Femur (tissue), 1 donor: ENCODE data around the gene LRRC18.

Experiments
- DNase-seq: peaks from one replicate; pipeline ENCODE4 v3.0.0-alpha.2; 2017

The LRRC18 gene

GRCh38 chr10:48939790-48940325 lies at the start of gene LRRC18:
TSS of gene LRRC18 (minus strand) at chr10:48939840. CDS start at chr10:48914155, 25,685 bp downstream.
- DNase-seq, result no peak

GRCh38 chr10:48985621-48986158 lies 46.0 kb upstream of the LRRC18 start:
- no peak for DNase-seq

GRCh38 chr10:48983648-48984351 lies 44.2 kb upstream of the LRRC18 start:
- no peak for DNase-seq

- DNase-seq, result no peak
Observed at GRCh38 chr10:48982584-48982983, 42.9 kb upstream of the LRRC18 start.

GRCh38 chr10:48981310-48981907 lies 41.8 kb upstream of the LRRC18 start:
- DNase-seq, result peak; percentile 61

DNA sequence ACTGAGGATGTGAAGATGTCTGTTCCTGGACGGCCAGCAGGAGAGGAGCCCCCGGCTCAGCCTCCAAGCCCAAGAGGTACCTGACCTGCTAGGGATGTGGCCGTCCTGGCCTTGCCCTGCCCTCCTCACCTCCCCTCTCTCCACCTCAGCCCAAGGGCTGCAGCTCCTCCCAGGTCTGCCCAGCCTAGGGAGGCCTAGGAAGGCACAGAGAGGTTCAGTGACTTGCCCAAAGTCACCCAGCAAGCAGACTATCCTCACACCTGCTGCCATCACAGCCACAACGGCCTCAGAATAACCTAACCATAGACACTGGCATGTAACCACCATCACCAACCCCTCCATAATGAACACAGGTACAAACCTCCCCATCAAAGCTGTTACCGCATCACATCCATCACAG lies 38.7 kb upstream of the LRRC18 start:
- no peak for DNase-seq

DNA sequence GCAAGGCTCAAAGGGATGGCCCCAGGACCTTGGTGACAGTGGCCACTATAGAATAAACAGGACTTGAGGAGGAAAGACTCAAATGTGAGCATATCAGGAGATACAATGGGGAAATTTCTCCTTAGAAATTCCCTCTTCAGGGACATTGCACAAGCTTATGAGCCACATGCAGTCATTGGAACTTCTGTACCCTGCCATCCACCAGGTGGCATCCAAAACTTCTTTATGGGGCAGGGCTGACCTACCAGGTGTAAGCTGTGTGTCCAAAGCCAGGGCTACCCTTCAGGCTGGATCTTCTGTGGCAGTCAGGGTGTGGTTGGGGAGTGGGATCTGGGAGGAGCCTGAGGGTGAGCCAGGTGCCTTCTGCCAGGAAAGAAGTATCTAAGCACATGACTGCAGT lies 36.6 kb upstream of the LRRC18 start:
- DNase-seq, result no peak

GRCh38 chr10:48974510-48975156 lies 35.0 kb upstream of the LRRC18 start:
- DNase-seq, result no peak

DNA sequence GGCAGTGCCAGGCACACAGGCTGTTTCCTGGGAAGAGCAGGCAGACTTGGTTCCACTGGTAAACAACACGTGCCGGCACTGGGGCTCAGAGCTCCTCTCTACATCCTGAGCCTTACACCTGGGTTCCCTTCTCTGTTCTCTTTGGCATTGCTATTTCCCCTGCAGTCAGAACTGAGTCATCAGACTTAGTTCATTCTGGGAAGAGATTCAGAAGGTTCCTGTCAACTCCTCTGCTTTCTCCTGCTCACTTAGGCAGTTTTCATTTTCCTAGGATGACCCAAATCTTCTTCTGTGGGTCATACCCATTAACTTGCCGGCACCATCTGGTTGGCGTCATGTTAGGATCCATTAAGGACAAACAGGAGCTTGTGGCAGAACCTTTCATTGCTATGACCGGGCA lies 33.4 kb upstream of the LRRC18 start:
- DNase-seq, result no peak

- DNase-seq, result no peak
Observed at GRCh38 chr10:48970654-48971053, 31.0 kb upstream of the LRRC18 start.

DNA sequence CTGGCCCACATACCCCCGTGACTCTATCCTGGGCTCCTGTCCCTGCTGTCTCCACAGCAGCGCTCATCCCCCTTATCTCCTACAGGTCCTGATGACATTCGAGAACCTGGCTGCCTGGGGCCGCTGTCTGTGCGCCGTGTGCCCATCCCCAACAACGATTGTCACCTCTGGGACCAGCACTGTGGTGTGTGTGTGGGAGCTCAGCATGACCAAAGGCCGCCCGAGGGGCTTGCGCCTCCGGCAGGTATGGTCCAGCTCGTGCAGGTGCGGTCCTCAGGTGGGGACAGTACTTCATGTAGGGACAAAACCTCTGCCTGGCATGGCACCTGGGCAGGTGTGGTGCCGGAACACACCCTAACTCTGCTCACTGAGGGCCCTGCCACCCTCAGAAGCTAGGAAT lies 30.4 kb upstream of the LRRC18 start:
- DNase-seq, result no peak

GRCh38 chr10:48968036-48968435 lies 28.4 kb upstream of the LRRC18 start:
- DNase-seq, result no peak

GRCh38 chr10:48965460-48965859 lies 25.8 kb upstream of the LRRC18 start:
- no peak for DNase-seq

DNA sequence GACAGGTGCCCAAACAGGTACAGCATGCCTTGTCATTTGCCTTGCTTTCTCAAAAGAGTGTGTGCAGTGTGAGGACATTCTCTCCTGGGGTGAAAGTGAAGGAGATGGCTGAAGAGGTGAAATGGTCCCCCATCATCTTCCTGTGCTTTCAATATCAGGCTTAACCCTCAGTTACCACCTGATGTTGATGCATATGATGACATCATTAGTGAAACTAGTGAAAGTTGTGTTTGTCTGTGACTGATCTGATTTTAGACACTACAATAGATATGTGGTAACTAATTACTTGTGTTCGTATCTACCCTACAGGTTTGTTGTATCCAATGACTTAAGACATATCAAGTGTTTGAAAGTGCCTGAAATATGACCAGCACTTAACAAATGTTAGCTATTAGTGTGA lies 24.4 kb upstream of the LRRC18 start:
- no peak for DNase-seq

- DNase-seq, result no peak
Observed at GRCh38 chr10:48958598-48959190, 19.1 kb upstream of the LRRC18 start.

DNA sequence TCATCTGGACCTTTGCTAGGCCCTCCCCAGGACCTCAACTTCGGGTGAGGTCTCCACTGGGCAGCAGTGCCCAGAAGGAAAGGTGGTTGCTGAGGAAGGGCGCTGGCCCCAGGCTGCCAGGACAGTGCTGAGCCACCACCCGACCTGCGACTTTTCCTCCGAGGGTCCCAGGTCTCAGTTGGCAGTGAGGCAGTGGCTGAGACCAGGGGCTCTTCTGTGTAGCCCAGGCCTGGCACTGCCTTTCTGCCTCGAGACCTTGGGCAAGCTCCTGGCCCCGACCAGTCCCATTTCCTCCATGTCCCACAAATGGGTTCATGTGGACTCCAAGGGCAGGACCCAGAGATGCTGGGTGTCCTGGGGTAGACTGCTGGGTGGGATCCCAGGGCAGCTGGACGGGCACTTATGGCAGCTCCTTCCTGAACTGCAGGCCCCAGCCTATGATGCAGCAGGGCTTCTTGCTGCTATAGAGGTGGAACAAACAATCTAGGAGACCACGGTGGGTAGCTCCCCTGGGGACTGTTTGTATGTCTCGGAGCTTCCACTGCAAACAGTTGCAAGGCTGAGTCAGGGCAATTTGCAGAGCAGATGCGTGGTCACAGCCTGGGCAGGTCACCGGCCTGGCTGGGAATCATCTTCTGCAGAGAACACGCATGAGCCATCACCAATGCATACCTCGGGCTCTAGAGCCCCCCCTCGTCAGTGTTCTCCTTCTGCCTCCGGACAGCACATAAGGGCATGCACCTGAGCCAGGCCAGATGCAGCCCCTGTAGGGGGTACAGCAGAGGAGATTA lies 17.9 kb upstream of the LRRC18 start:
- no peak for DNase-seq

GRCh38 chr10:48951707-48952106 lies 12.1 kb upstream of the LRRC18 start:
- DNase-seq, result no peak

DNA sequence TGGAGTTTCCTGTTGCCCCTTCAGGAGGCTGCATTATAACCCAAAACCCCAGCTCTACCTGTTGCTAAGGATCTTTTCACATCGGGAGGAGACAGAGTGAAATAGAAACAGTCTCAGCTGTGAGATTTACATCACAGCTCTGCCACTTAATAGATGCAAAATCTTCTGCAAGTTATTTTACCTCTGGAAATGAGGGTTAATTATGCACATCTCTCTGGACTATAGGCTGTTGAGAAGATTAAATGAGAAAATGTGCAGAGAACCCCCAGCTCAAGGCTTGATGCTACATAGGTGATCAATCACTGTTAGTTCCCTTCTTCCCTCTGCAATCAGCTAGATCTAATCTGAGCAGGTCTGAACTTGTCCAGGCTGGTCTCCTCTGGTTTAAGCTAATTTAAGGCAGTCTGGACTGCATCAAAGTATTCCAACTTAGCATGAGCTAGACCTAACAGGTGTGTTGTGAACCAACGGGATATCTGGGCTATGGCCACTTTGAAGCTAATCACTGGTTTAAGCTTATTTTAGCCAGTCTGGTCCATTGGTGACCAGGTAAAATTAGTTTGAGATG lies 8.9 kb upstream of the LRRC18 start:
- DNase-seq, result no peak

- DNase-seq, result peak; percentile 68
Observed at GRCh38 chr10:48947690-48948469, 8.2 kb upstream of the LRRC18 start.

- DNase-seq, result no peak
Observed at GRCh38 chr10:48946891-48947500, 7.4 kb upstream of the LRRC18 start.

DNA sequence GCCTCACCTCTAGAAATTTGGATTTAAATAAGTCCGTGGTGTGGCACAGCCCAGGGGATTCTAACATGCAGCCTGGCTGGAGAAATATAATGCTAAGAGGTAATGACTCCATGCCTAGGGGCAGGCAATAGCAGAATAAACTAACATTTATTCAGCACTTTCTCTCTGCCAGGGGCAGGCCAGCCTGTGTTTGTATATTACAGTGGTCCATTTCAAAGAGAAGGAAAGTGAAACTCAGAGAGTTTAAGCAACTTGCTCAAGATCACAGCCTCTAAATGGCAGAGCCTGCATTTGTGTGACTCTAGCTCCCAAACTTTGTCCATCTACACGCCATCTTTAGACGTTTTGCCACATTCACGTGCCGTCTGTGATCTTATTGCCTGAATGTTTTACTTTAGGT lies 6.7 kb upstream of the LRRC18 start:
- DNase-seq, result no peak
